SK-MEL-5 (cell line): ENCODE measurements around the gene COX20. TPM values are rescaled to one million over a fixed set of nuclear protein-coding genes. Genes with fewer than 3 reads are reported as not detected.
"Not testable (repeated sequence)": the region's sequence is repeated elsewhere in the genome, so short reads cannot be mapped to it uniquely, and the experiment has no call there.

Source experiments
- DNase-seq: peaks from one replicate; pipeline ENCODE4 v3.0.0-alpha.2; 2016; ENCODE audit warnings: low read depth, low spot score
- in situ Hi-C: cut with HindIII; loops from 2 replicates; pipeline ENCODE4 v1.10.0; 2016; ENCODE audit warnings: low sequenced_read_pairs, high pct_unique_total_duplicates, low pct_unique_long_range_greater_than_20kb
- polyA plus RNA-seq, 2 experiments: library from polyadenylated mRNA; depleted of rRNA; stranded (reverse); fragments of >200 nt; gene quantifications; 2 replicates each; pipeline ENCODE4 v1.2.3, GENCODE V29; 2015
- total RNA-seq: library from RNA; depleted of rRNA; stranded (reverse); fragments of >200 nt; shearing (Covaris generic); gene quantifications from 2 replicates; pipeline ENCODE4 v1.2.3, GENCODE V29; 2014; rRNA removed

The COX20 gene, protein sequence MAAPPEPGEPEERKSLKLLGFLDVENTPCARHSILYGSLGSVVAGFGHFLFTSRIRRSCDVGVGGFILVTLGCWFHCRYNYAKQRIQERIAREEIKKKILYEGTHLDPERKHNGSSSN
- 35.0 and 37.9 TPM in 2 replicates for total RNA-seq
- polyA plus RNA-seq (2015; cell fraction: cytosol; rRNA removed) = 28.4 and 52.7 TPM in 2 replicates
- 22.6 and 27.1 TPM in 2 replicates for polyA plus RNA-seq (2015; cell fraction: nucleus; rRNA removed)

DNA sequence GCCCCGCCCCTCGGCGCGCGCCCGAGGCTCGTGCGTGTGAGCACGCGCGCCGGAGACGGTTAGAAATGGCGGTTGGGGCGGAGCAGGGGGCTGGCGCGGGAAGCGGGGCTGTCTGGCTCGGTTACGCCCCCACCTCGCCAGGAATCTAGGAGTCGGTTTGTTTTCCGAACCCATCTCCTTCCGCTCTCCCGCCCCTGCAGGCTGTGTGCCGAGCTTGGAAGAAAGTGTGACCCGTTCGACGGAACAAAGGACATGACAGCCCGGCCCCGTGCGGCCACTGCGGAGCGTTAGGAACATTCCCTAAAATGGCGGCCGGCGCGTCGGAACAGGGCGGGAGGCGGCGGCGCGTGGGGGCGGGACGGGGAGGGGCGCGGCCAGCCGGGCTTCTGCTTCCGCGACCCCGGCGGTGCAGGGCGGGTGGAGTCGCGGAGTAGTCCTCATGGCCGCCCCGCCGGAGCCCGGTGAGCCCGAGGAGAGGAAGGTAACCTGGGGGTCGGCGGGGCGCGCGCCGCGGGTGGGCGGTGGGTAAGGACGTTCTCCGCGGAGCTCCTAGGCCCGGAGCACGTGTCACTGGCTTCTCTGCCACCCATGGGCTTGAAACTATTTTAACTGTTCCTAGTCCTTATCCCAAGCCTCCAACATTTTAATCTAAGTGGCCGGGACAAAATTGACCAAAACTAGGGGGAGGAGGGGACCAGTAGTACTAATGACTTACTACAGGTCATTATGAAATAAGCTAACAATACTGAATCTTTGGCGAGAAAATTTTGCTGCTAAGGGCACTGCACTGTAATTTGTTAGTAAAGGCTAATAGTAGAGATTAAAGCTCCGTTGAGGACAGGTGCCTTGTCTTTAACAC is at the start of gene COX20:
Gene COX20, plus strand, starts transcription at position 383 of the 859 bp plus-strand sequence. Its CDS starts 57 bp downstream, at position 440.
- in situ Hi-C loops = loop anchor here (25.0 kb wide), 1 partner anchor 202 kb away; no protein-coding TSS in a partner anchor
- DNase-seq = peak; percentile 89

DNA sequence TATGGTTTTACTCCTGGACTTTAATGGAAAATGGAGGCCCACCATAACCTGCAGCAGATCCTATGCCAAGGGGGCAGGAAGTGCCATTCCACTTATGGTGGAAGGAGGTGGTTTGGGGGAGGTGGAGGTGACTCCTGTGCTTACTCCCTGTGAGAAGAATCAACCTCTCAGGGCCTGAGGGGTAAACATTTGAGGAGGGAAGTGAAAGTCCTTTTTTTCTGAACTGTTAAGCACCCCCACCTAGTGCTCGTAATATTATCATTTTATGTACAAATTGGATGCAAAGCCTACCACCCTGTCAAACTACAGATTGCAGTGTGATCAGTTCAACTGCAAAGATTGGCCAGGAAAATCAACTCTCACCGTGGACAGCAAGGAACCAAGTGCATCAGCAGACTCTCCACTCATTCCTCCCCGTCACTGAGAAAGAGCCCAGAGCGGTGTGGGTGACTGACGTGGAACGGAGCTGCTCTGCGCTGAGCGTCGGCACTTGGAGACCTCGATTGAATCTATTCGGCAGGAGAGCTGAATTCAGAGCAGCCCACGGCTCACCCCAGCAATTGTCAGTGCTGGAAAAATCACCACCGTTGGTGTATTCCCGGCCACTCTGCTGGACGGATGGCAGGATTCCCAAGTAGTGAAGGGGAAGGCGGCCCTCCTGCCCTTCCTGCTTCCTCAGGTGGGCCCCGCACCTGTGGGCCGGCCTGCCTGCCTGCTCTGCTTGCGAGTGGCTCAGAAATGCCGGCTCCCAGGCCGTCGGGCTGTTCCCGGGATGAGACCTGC is 46.8 kb upstream of the COX20 start:
- no peak for DNase-seq
- in situ Hi-C loops = no loop called here

DNA sequence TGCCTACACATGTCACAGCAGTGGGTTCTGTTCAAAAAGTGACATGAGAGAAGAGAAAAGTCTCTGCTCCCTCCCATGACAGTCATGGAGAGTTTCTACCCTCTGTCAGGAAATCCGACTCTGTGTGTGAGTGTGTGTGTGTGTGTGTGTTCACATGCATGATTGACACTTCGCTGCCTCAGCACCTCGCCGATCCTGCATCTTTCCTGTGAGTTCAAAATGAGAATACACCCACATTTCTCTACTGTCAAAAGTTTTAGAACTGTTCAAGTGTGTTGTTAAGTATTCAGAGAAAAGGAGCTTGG is 46.2 kb upstream of the COX20 start:
- no peak for DNase-seq
- in situ Hi-C loops = no loop called here

DNA sequence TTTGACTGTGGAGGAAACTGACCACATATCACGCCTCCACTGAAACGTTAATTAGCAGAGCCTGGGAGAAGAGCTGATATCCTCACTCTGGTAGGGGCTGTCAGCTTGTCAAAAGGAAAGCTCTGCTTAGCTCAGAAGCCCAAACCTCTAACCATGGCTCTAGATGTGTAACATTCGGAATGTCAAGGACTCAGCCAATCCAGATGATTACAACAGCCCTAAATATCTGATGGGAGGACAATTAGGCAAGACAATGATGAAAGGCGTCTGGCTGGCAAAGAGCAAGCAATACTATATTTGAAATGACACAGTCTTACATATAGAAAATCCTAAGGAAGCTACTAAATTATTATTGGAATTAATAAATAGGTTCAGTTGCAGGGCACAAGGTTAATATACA is 45.7 kb upstream of the COX20 start:
- in situ Hi-C loops = no loop called here

DNA sequence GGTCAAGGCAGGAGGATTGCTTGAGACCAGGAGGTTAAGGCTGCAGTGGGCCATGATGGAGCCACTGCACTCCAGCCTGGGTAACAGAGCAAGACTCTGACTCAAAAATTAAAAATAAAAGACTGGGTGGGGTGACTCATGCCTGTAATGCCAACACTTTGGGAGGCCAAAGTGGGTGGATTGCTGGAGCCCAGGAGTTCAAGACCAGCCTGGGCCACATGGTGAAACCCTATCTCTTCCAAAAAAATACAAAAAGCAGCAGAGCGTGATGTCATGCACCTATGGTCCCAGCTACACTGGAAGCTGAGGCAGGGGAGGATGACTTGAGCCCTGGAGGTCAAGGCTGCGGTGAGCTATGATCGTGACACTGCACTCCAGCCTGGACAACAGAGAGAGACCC is 44.4 kb upstream of the COX20 start:
- in situ Hi-C loops = no loop called here

More for the DNA sequence above, 45.7 kb upstream of the COX20 start:
- no peak for DNase-seq

DNA sequence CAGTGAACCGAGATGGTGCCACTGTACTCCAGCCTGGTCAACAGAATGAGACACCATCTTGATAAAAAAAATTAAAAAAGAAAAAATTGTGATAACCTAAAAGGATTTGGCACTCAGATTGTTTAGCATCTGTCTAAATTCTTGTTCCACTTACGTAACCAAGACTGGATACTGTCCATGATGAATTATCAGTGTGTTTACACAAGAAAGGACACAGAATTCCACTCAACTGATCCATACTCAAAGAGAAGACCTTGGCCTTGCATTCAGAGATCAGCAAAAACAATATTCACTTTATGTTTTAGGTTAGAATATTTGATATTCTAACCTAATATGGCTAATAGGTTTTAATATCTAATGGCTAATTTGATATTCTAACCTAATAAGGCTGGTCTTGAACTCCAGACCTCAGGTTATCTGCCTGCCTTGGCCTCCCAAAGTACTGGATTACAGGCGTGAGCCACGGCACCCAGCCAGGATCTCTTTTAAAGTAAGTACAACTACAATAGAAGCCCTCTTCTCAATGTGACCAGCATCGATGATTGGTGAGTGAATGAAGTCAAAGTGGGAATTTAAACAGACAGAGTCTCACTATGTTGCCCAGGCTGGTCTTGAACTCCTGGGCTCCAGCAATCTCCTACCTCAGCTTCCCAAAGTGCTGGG is 43.1 kb upstream of the COX20 start:
- DNase-seq = no peak
- in situ Hi-C loops = no loop called here

More for the DNA sequence above, 44.4 kb upstream of the COX20 start:
- DNase-seq = no peak

DNA sequence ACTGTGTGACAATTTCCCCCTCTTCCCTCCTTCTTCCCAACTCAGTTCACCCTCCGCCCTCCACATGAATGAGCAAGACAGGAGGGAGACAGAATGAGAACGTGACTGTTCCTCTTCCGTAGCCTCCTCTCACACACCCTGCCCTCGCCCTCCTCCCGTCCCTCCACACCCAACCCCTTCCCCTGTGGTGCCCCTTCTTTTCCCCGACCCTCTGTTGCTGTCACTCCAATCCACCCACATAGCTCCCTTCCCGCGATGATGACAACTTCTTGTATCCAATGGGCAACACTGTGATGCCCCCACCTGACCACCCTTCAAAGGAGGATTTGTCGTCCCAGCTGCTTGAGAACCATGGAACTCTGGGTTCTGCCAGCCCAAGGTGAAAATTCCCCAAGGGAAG is 41.4 kb upstream of the COX20 start:
- in situ Hi-C loops = no loop called here

DNA sequence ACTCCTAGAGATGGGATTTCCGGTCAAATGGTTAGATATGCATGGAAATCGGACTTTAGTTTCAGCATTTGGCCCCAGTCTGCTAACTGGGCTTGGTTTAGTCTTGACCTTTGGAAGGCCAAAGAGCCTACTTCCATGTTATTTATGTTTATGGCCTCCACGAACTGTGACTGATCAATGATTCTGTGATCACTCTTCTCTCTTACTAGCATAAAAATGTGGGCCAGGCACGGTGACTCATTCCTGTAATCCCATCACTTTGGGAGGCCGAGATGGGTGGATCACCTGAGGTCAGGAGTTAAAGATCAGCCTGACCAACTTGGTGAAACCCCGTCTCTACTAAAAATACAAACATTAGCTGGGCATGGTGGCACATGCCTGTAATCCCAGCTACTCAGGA is 40.9 kb upstream of the COX20 start:
- in situ Hi-C loops, DNase-seq: not testable (repeated sequence)

More for the DNA sequence above, 41.4 kb upstream of the COX20 start:
- DNase-seq = no peak

DNA sequence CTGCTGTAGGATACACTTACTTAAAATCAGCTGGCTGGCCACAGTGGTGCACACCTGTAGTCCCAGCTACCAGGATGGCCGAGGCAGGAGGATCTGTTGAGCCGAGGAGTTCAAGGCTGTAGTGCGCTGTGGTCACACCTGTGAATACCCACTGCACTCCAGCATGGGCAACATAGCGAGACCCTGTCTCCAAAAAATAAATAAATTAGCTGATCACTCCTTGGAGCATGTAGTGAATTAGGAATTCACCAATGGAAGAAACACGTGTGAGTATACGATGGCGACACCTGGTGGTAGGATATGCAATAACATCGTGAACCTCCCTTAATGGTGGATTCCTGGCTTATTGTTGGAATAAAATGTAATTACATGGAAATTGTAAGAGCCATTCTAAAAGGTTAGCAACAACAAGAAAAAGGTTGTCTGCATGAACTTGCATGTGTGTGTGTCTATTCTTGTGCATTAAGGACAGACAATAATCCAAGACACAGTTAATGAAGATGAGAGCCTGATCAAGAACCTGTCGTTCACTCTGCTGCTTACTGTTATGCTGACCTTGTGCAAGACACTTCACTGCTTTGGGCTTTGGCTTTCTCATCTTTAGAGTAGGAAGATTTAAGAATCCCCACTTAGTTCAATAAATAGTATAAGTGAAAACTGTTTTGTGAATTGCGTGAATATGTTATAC is 38.6 kb upstream of the COX20 start:
- peak; percentile 73 for DNase-seq
- in situ Hi-C loops = no loop called here

DNA sequence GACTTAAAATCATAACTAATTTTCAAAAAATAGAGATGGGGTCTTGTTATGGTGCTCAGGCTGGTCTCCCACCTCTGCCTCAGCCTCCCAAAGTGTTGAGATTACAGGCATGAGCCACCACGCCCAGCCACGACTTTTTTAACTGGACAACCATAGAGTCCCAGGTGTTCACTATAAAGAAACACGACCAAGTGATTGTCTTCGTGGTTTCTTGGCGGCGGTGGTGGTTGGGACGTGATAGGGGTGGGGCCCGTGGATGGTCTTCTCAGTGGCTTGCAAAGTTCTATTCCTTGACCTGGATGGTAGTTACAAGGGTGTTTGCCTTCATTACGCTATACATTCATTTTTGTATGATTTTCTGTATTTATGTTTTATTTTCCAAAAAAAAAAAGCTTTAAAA is 34.6 kb upstream of the COX20 start:
- in situ Hi-C loops = no loop called here
- DNase-seq = no peak

DNA sequence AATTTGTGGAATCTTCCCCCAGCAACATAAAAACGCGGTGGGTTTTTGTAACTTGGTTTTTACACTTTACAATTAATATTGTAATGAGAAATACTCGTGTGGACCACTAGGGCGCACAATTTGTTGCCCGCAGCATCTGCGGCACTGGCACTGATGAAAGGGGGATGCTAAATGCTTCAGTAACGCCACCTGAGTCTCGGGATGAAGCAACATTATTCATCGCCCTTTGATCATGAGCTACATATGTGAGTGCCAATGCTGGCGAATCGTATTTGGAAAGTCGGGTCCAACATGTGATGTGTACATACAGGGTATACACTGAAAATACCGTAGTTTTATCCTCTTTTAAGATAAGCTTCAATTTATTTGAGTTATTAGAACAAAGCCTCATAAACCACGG is 34.2 kb upstream of the COX20 start:
- in situ Hi-C loops = no loop called here
- DNase-seq = peak; percentile 61

DNA sequence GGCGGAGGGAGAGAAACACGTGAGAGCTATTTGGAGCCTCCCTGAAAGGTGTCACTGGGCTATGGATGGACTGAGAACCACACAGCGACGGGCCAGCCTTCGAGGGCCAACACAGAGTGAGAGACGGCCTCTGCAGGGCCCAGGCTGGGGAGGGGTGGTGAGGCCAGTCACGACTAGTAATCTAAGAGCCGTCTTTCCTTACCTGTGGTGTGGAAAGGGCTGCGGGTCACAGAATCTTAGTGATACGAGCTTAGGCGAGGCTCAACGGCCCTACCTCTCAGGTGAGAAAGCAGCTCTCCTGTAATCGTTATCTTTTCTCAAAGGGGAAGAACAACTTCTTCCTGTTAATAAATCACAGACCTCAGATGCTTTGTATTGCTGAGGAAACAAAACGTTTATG is 33.4 kb upstream of the COX20 start:
- no peak for DNase-seq
- in situ Hi-C loops = no loop called here

DNA sequence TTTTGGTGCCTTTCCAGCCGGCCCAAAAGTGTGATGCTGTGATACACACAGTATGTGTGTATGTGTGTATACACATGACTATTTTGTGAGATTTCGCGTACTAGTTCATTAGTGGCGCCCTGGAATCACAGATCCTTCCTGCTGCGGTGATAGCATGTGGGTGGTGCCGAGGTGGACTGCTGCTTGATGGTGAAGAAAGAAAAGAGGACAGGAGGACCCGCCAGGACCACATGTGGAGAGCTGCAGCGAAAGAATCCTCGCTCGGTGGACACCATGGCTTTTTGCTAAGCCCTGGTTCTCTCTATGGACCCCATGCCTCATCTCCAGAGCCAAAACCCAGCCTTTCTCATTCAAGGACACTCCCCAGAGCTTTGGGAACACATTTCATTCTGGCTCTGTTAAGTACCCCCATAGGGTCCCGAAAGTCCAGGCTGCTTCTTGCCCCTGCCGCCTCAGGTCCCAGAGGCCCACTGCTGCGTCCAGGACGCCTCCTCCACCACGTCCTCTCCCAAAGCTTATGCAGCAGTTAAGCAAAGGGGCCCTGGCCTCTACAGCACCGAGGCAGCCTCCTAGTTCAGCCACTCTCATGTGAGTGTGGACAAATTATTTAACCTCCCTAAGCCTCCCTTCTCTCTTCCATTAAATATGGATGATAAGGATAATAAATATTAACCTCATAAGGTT is 32.8 kb upstream of the COX20 start:
- no peak for DNase-seq
- in situ Hi-C loops = no loop called here

DNA sequence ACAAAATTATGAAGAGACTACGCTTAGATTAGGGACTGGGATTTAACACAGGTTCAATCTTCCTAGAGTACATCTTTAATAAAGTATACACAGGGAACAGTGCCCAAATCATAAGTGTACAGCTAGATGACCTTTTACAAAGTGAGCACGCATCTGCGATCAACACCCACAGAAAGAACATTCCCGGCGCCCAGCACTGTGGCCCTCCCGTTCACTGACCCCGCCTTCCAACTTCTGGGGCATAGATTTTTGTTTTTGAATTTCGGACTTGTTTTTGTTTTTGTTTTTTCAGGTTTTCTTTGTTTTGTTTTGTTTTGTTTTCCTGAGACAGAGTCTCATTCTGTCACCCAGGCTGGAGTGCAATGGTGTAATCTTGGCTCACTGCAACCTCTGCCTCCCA is 30.6 kb upstream of the COX20 start:
- DNase-seq = no peak
- in situ Hi-C loops = no loop called here

DNA sequence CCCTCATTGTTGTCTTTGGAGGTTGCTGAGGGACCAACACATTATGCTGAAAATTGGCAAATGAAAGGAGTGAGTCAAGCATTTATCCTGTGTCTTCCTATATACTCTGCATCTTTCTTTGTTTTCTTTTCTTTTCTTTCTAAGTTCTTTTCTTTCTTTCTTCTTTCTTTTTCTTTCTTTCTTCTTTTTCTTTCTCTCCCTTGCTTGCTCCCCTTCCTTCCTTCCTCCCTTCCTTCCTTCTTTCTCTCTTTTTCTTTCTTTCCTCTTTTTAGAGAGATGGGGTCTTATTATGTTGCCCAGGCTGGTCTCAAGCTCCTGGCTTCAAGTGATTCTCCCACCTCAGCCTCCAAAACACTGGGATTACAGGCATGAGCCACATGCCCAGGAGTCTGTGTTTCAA is 28.3 kb upstream of the COX20 start:
- in situ Hi-C loops = no loop called here
- DNase-seq = no peak

DNA sequence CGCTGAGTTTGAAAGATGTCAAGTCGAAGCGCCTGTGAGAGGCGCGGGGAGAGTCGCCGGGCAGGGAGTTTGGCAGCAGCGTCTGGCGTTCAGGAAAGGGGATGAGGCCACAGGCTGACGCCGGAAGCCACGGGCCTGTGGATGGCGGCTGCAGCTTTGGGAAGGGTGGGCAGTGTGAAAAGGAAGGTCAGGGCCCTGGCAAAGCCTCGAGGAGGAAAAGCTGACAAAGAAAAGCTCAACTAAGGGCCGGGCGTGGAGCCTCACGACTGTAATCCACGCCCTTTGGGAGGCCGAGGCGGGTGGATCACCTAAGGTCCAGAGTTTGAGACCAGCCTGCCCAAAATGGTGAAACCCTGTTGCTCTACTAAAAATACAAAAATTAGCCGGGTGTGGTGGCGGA is 25.2 kb upstream of the COX20 start:
- in situ Hi-C loops = no loop called here
- no peak for DNase-seq

DNA sequence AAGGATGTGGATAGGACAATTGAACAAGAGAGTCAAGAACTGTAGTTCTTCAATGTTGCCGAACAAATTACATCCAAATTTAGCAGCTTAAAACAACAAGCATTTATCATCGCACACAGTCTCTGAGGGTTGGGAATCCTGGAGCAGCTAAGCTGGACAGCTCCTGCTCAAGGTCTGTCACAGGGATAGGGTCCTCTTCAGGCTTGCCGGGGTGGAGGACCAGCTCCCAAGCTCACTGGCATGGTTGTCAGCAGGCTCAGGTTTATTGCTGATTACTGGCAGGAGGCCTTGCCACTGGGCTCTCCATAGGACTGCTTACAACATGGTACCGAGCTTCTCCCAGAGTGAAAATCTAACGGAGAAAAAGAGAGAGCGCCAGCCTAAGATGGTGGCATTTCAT is 22.1 kb upstream of the COX20 start:
- no peak for DNase-seq
- in situ Hi-C loops = no loop called here
